Tibial artery (tissue), 4 donors: ENCODE data around the gene SUSD3.

Experiments
- DNase-seq, 2 donors: peaks; one replicate each; pipeline ENCODE4 v3.0.0-alpha.2; 2019
- H3K27ac ChIP-seq, 2 donors: fragments of 200-600 bp; sonication (generic) in 1 of 2; 1 replicate in 1 of 2; 2 replicates in 1 of 2; pipeline ENCODE4 v1.5.1; 2018 to 2019; ENCODE audit warnings: mild to moderate bottlenecking in 1 of 2
- H3K27me3 ChIP-seq, 2 donors: fragments of 200-600 bp; sonication (generic) in 1 of 2; one replicate each; pipeline versions ENCODE4 v1.5.1 to v1.6.0; 2016 to 2019
- H3K36me3 ChIP-seq, 3 donors: fragments of 200-600 bp; sonication (generic) in 2 of 3; one replicate each; pipeline ENCODE4 v1.5.1; 2016 to 2019; ENCODE audit warnings: mild to moderate bottlenecking in 2 of 3
- H3K4me1 ChIP-seq, 4 donors: fragments of 200-600 bp; sonication (generic) in 2 of 4; 1 replicate in 3 of 4; 2 replicates in 1 of 4; pipeline ENCODE4 v1.5.1; 2016 to 2019
- H3K4me3 ChIP-seq, 2 donors: fragments of 200-600 bp; sonication (generic) in 1 of 2; 1 replicate in 1 of 2; 2 replicates in 1 of 2; pipeline ENCODE4 v1.5.1; 2018 to 2019; ENCODE audit warnings: mild to moderate bottlenecking in 2 of 2
- H3K9me3 ChIP-seq, 3 donors: fragments of 200-600 bp; sonication (generic) in 1 of 3; one replicate each; pipeline ENCODE4 v1.5.1; 2016 to 2019
- CTCF ChIP-seq, 2 experiments: fragments of 200-600 bp in 1 of 2; fragments of 450-650 bp in 1 of 2; IDR thresholded peaks; one replicate each; pipeline ENCODE4 v1.5.1; 2017 to 2019; ENCODE audit warnings: antibody characterized with exemption in 2 of 2, mild to moderate bottlenecking in 1 of 2, moderate library complexity in 1 of 2
- intact Hi-C: fragments of 100-400 bp; cut with DNase I; formaldehyde crosslinking; loops from one replicate; pipeline ENCODE4 v1.15.0; 2023; ENCODE audit warnings: low total_unique reads

SUSD3 gene

GRCh38 chr9:93111001-93111370 lies 52.5 kb downstream of the SUSD3 start:
- Histone ChIP-seq H3K9me3 (no peaks in the 10 kb centered on the region), H3K27ac (no peak overlapping the region), H3K36me3 (peaks cover 47 to 70% (median 67%) of the 10 kb centered on the region in 3 donors), H3K4me3 (no peak overlapping the region), H3K27me3 (no peaks in the 10 kb centered on the region), H3K4me1 (peaks cover 0 to 29% (median 16%) of the 10 kb centered on the region in 4 donors)
- peak; percentile 18 to 65 for DNase-seq
- intact Hi-C loops: no loop called here
- no peak for TF ChIP-seq CTCF (IDR thresholded peaks at IDR 0.05)

GRCh38 chr9:93111371-93112115 lies 53.0 kb downstream of the SUSD3 start:
- no peaks in the 10 kb centered on the region for H3K9me3 ChIP-seq
- no peak overlapping the region for H3K4me3 ChIP-seq
- intact Hi-C loops: no loop called here
- peak; percentile 15 to 60 for DNase-seq
- no peak overlapping the region for H3K27ac ChIP-seq
- H3K27me3 ChIP-seq: no peaks in the 10 kb centered on the region
- peaks cover 0 to 34% (median 16%) of the 10 kb centered on the region in 4 donors for H3K4me1 ChIP-seq
- H3K36me3 ChIP-seq: peaks cover 47 to 70% (median 67%) of the 10 kb centered on the region in 3 donors
- TF ChIP-seq CTCF (IDR thresholded peaks at IDR 0.05): no peak

- Histone ChIP-seq H3K4me1 (peaks cover 0 to 31% (median 13%) of the 10 kb centered on the region in 4 donors), H3K27ac (no peak overlapping the region), H3K4me3 (no peak overlapping the region), H3K27me3 (no peaks in the 10 kb centered on the region), H3K36me3 (peaks cover 47 to 70% (median 67%) of the 10 kb centered on the region in 3 donors), H3K9me3 (no peaks in the 10 kb centered on the region)
- intact Hi-C loops: no loop called here
- peak; percentile 18 to 65 for DNase-seq
- no peak for TF ChIP-seq CTCF (IDR thresholded peaks at IDR 0.05)
Measured at GRCh38 chr9:93112116-93112863, 53.8 kb downstream of the SUSD3 start.

GRCh38 chr9:93112864-93113389 lies 54.4 kb downstream of the SUSD3 start:
- no peaks in the 10 kb centered on the region for H3K27me3 ChIP-seq
- no peak for TF ChIP-seq CTCF (IDR thresholded peaks at IDR 0.05)
- H3K36me3 ChIP-seq: peaks cover 43 to 64% (median 63%) of the 10 kb centered on the region in 3 donors
- no peaks in the 10 kb centered on the region for H3K9me3 ChIP-seq
- intact Hi-C loops: no loop called here
- peak; percentile 16 to 64 for DNase-seq
- no peak overlapping the region for H3K4me3 ChIP-seq
- peaks cover 0 to 28% (median 11%) of the 10 kb centered on the region in 4 donors for H3K4me1 ChIP-seq
- no peak overlapping the region for H3K27ac ChIP-seq

GRCh38 chr9:93114169-93114983 lies 55.9 kb downstream of the SUSD3 start:
- no peaks in the 10 kb centered on the region for H3K27me3 ChIP-seq
- no peak for TF ChIP-seq CTCF (IDR thresholded peaks at IDR 0.05)
- H3K4me1 ChIP-seq: peaks cover 0 to 19% (median 10%) of the 10 kb centered on the region in 4 donors
- H3K36me3 ChIP-seq: peaks cover 35 to 53% (median 53%) of the 10 kb centered on the region in 3 donors
- no peaks in the 10 kb centered on the region for H3K9me3 ChIP-seq
- intact Hi-C loops: no loop called here
- no peak overlapping the region for H3K4me3 ChIP-seq
- H3K27ac ChIP-seq: no peak overlapping the region
- DNase-seq: peak; percentile 16 to 64
